BLaER1 (cell line): ENCODE results near the gene DNLZ.

Source experiments
- H3K27ac ChIP-seq: shearing (Covaris generic); formaldehyde crosslinking; 2 replicates; pipeline ENCODE4 v1.8.1; 2022
- H3K27me3 ChIP-seq: shearing (Covaris generic); formaldehyde crosslinking; 2 replicates; pipeline ENCODE4 v1.8.1; 2022
- H3K36me3 ChIP-seq: shearing (Covaris generic); formaldehyde crosslinking; 2 replicates; pipeline ENCODE4 v1.8.1; 2022
- H3K4me1 ChIP-seq: shearing (Covaris generic); formaldehyde crosslinking; 2 replicates; pipeline ENCODE4 v1.8.1; 2022
- H3K4me2 ChIP-seq: shearing (Covaris generic); formaldehyde crosslinking; 2 replicates; pipeline ENCODE4 v1.8.1; 2022
- H3K4me3 ChIP-seq: shearing (Covaris generic); formaldehyde crosslinking; 2 replicates; pipeline ENCODE4 v1.8.1; 2022
- H3K9ac ChIP-seq: shearing (Covaris generic); formaldehyde crosslinking; 2 replicates; pipeline ENCODE4 v1.8.1; 2022
- H3K9me3 ChIP-seq: shearing (Covaris generic); formaldehyde crosslinking; 2 replicates; pipeline ENCODE4 v1.8.1; 2022
- H4K20me1 ChIP-seq: shearing (Covaris generic); formaldehyde crosslinking; 2 replicates; pipeline ENCODE4 v1.8.1; 2022
- Cebpa-rat ChIP-seq: shearing (Covaris generic); IDR thresholded peaks from 2 replicates; pipeline ENCODE4 v1.8.1; 2022

The DNLZ gene

DNA sequence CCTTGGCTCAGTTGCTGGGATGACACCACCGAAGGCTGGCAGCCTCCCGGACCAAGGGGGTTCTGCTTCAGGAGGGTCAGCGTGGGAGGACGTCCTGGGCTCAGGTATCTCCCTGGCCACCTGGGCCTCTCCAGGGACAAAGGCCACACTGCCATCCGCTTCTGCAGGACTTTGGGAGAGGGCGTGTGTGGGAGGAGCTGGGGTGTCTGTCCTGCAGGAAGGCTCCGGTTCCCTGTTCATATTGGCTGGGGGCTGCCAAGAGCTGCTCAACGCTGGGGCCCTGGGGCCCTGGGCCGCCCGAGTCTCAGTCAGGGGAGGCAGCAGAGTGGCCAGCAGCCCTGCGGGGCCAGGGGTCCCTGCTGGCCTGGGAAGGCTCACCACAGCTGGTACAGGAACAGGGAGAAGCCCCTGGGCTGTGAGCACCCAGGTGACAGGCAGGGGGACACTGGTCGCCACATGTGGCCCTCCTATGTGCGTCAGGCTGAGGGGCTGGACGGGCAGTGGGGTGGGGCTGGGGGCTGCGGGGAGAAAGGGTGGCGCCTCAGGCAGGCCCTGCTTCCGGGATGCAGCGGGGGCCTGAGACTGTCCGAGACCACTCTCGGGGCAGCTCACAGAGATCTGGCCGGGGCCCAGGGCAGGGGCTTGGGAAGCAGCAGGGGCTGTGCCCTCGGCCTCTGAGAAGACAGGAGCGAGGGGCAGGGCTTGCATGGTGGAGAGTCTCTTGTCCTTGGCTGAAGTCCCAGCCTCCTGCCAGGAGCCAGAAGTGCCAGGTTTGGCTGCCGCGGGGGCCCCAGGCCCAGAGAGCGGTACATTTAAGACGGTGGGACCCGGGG lies 14.8 kb upstream of the DNLZ start:
- Histone ChIP-seq H3K36me3 (peaks cover 74% of the 10 kb centered on the region), H3K4me3 (no peak overlapping the region), H3K4me1 (peaks cover 40% of the 10 kb centered on the region), H3K27me3 (no peaks in the 10 kb centered on the region), H4K20me1 (peaks cover 33% of the 10 kb centered on the region), H3K9me3 (no peaks in the 10 kb centered on the region), H3K27ac (peak overlapping the region; percentile 70; the same call in 1 of the 2 replicates), H3K4me2 (no peak overlapping the region), H3K9ac (no peak overlapping the region)
- TF ChIP-seq Cebpa-rat, result no peak

DNA sequence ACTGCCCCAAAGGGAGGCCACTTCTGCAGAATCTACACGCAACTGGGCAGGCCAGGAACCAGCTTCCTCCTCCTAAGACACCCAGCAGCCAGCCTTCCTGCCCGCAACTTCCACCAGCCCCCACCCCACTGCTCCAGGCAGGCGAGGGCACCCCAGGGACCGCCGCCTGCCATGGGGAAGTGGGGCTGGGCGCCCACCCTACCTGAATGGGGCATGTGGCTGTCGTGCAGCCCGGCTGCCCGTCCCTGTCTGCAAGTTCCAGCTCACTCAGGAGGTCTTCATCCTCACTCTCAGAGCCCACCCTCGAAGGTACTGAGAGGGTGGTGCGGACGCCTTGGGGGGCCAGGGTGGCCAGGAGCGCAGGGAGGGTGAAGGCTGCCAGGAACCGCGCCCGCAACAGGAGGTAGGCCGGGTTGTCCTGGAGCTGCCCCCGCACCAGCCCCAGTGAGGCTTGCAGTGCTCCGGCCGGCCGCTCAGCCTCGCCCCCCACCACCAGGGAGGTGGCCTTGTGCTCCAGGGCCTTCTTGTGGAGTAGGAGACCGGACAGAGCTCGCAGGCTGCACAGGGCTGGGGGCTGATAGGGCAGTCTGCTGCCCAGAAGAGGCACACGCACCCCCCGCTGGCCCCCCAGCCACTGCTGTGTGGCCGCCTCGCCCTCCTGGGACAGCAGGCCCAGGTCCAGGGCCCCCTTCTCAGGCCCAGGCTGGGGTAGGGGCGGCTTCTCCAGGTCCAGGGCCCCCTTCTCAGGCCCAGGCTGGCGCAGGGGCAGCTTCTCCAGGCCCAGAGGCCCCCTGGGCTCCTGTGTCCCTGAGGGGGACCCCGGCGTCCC lies 14.0 kb upstream of the DNLZ start:
- H3K9me3 ChIP-seq, result no peaks in the 10 kb centered on the region
- peaks cover 48% of the 10 kb centered on the region for H3K4me1 ChIP-seq
- peaks cover 66% of the 10 kb centered on the region for H3K36me3 ChIP-seq
- H3K27ac ChIP-seq, result peak overlapping the region; percentile 70
- H3K9ac ChIP-seq, result peak overlapping the region; percentile 51
- peaks cover 26% of the 10 kb centered on the region for H4K20me1 ChIP-seq
- no peak for TF ChIP-seq Cebpa-rat
- no peak overlapping the region for H3K4me3 ChIP-seq
- H3K4me2 ChIP-seq, result peak overlapping the region; percentile 85
- no peaks in the 10 kb centered on the region for H3K27me3 ChIP-seq

DNA sequence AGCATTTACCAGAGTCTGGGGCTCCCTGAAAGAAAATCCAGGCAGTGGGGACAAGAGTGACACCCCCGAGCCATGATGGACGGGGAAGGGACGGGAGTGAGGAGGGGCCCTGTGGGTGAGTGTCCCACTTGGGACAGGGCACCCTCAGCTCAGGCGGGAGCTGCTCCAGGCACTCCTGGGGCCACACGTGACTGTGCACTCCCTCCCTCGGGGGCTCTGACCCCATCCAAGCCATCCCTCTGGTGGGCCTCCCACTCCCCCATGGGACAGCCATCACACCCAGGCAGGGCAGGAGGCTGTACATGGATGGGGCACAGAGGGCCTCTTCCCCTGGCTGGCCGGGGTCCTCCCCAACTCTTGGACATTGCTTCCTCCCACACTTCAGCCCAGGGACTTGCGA lies 12.9 kb upstream of the DNLZ start:
- Histone ChIP-seq H3K27ac (peak overlapping the region; percentile 70), H3K4me3 (no peak overlapping the region), H3K4me1 (peaks cover 59% of the 10 kb centered on the region), H3K27me3 (no peaks in the 10 kb centered on the region), H3K9ac (peak overlapping the region; percentile 51), H3K9me3 (no peaks in the 10 kb centered on the region), H4K20me1 (peaks cover 17% of the 10 kb centered on the region; the same call in 1 of the 2 replicates), H3K4me2 (peak overlapping the region; percentile 85), H3K36me3 (peaks cover 55% of the 10 kb centered on the region)
- TF ChIP-seq Cebpa-rat, result no peak

DNA sequence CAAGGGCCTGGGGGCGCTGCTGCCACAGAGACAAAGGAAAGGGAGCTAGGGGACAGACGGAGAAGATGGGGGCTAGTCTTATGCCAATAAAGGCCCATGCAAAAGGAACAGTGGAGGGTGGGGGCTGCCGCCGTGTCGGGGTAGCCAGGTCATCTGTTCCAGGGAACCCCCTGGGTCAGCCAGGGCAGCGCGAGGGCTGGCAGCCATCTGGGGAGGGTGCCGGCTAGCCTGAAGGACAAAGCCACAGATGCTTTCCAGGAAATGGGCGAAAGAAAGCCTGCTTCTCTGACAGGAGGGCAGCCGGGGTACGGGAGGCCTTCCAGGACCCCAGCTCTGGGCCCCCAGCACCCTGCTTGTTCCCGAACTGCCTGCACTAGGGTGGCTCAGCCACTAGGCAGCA lies 11.6 kb upstream of the DNLZ start:
- H3K9ac ChIP-seq, result no peak overlapping the region
- peak overlapping the region; percentile 94; the same call in 1 of the 2 replicates for H3K27ac ChIP-seq
- peaks cover 17% of the 10 kb centered on the region; the same call in 1 of the 2 replicates for H4K20me1 ChIP-seq
- H3K9me3 ChIP-seq, result no peaks in the 10 kb centered on the region
- H3K36me3 ChIP-seq, result peaks cover 52% of the 10 kb centered on the region
- H3K4me2 ChIP-seq, result no peak overlapping the region
- H3K4me3 ChIP-seq, result no peak overlapping the region
- H3K27me3 ChIP-seq, result no peaks in the 10 kb centered on the region
- H3K4me1 ChIP-seq, result peaks cover 73% of the 10 kb centered on the region
- no peak for TF ChIP-seq Cebpa-rat

DNA sequence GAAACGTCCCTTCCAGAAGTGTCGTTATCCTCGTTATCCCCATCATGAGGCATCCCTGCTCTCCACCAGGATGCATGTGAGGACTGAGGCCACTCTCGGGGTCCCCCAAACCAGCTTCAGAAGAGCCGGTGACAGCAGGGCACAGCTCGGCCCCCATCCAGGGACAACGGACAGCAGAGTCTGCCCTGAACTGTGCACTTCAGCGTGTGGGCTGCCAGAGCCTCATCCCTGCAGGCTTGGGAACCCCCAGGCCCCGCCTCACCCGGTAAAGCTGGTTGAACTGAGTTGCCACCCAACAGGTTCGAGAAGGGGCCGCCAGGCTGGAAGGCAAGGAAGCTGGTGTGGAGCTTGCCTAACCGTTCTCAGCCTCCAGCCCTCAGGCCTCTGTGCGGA lies 10.6 kb upstream of the DNLZ start:
- peak overlapping the region; percentile 94 for H3K27ac ChIP-seq
- no peaks in the 10 kb centered on the region for H3K27me3 ChIP-seq
- H3K9ac ChIP-seq, result peak overlapping the region; percentile 82
- H3K4me2 ChIP-seq, result peak overlapping the region; percentile 97
- no peaks in the 10 kb centered on the region for H3K9me3 ChIP-seq
- no peak overlapping the region for H3K4me3 ChIP-seq
- no peak for TF ChIP-seq Cebpa-rat
- peaks cover 76% of the 10 kb centered on the region for H3K4me1 ChIP-seq
- peaks cover 17% of the 10 kb centered on the region; the same call in 1 of the 2 replicates for H4K20me1 ChIP-seq
- peaks cover 52% of the 10 kb centered on the region for H3K36me3 ChIP-seq

DNA sequence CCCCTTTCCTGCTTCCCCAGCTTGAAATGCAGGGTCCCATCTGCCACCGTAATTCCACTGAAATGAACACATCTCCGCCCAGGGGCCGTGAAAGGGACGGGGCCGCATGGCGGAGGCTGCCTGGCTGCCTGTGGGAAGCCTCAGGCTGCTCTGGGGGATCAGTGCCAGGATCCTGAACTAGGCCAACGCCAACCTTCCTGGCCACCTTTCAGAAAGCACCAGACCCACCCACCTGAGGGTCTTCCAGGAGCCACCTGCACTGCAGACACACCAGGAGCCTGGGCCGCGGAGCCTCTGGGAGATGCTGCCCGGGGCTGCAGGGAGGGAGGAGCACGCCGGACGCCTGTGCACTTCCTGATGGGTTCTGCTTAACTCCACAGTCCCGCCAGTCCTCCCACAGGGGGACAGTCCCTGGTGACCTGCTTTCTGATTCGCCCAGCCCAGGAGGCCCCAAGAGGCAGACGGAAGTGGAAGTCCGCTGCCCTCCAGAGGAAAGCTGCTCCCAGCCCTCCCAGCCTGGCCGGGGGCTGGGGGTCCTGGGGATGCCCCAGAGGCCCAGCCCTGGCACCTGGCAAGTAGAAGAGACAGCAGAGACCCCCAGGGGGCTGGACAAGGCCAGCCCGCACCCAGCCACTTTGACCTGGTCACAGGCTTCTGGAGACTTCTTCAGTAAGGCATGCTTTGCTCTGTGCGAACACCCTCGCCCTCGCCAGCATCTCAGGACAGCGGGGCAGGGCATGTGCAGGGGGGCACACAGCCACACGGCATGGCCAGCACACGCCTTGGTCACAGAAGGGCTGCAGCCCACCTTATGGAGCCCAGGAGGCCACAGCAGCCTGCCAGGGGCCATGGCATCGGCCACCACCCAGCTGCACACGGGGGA lies 10.0 kb upstream of the DNLZ start, which contains the start of gene CARD9:
CARD9 (minus strand) TSS at position 370 of the 883 bp plus-strand sequence. CDS start 1,591 bp downstream, outside the sequence.
- H3K4me1 ChIP-seq, result peaks cover 82% of the 10 kb centered on the region
- H3K9me3 ChIP-seq, result no peaks in the 10 kb centered on the region
- peaks cover 46% of the 10 kb centered on the region for H3K36me3 ChIP-seq
- peaks cover 17% of the 10 kb centered on the region; the same call in 1 of the 2 replicates for H4K20me1 ChIP-seq
- no peaks in the 10 kb centered on the region for H3K27me3 ChIP-seq
- TF ChIP-seq Cebpa-rat, result no peak
- H3K4me2 ChIP-seq, result peak within 1 kb of the TSS; percentile 97
- H3K9ac ChIP-seq, result peak within 1 kb of the TSS; percentile 82
- peak within 1 kb of the TSS; percentile 61 for H3K4me3 ChIP-seq
- peak within 1 kb of the TSS; percentile 94 for H3K27ac ChIP-seq

DNA sequence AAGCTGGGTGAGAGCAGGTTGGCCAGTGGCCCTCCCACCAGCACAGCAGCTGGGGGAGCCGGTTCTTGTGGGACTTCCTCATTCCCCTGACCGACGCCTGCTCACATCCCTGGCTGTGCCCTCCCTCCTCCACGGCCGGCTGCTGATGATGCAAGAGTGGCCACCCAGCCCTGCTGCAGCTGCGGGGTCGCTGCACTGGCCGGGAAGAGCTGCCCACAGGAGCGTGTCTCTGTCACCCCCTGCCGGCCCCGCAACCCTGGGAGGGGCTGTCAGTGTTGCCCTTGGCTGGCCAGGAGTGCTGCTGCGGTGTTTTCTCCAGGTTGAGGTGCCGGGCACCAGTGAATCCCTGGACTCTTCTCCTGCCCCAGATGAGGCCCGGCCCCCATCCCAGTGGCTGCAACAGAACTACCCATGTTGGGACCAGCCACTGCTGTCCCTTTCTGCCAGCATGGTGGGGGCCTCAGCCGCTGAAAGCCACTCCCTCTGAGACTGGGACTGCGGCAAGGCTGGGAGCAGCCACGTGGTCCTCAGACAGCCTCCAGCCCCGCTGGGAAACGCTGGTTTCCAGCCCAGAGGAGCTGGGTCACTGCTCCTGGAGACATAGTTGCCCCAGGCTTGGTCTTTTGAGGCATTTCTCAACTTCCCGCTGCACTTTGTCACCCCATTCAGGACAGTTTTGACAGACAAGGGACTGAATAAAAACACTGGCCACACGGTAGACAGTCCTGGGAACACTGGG lies 9.2 kb upstream of the DNLZ start:
- Histone ChIP-seq H3K4me1 (peaks cover 87% of the 10 kb centered on the region), H3K9me3 (no peaks in the 10 kb centered on the region), H3K4me2 (peak overlapping the region; percentile 97), H3K27me3 (no peaks in the 10 kb centered on the region), H4K20me1 (peaks cover 13% of the 10 kb centered on the region; the same call in 1 of the 2 replicates), H3K36me3 (peaks cover 38% of the 10 kb centered on the region), H3K27ac (peak overlapping the region; percentile 94), H3K9ac (peak overlapping the region; percentile 82), H3K4me3 (peak overlapping the region; percentile 61)
- peak; percentile 96 for TF ChIP-seq Cebpa-rat

DNA sequence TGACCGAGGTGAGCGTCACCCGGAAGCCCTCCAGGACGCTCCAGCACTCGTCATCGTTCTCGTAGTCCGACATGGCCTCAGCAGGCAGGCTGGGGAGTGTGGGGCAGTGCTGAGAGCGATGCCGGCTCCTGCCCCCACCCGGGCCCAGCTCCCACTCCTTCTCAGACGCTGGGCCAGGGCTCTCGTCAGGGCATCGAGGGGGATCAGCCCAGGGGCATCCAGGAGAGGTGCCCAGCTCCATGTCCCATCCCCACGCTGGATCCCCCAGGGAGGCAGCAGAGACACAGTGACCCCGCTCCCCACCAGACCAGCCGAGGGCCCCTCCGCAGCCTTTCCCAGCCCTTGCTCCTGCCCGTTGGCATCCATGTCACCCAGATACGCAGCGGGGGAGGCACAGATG lies 8.5 kb upstream of the DNLZ start:
- peak overlapping the region; percentile 61 for H3K4me3 ChIP-seq
- H3K27ac ChIP-seq, result peak overlapping the region; percentile 94
- TF ChIP-seq Cebpa-rat, result no peak
- peaks cover 31% of the 10 kb centered on the region for H3K36me3 ChIP-seq
- peaks cover 5% of the 10 kb centered on the region; the same call in 1 of the 2 replicates for H4K20me1 ChIP-seq
- H3K27me3 ChIP-seq, result no peaks in the 10 kb centered on the region
- peaks cover 87% of the 10 kb centered on the region for H3K4me1 ChIP-seq
- H3K4me2 ChIP-seq, result peak overlapping the region; percentile 97
- peak overlapping the region; percentile 82 for H3K9ac ChIP-seq
- no peaks in the 10 kb centered on the region for H3K9me3 ChIP-seq
